ENCODE data around the gene NIPBL. TPM values are rescaled to one million over a fixed set of nuclear protein-coding genes. Genes with fewer than 3 reads are reported as not detected.

NIPBL gene
- total and polyA plus RNA-seq, 10 of the 15 experiments (the other 5 are each of a cell fraction or from before 2014, with no cell fraction given), result 10.4 to 50.4 (median 20.2) TPM

DNA sequence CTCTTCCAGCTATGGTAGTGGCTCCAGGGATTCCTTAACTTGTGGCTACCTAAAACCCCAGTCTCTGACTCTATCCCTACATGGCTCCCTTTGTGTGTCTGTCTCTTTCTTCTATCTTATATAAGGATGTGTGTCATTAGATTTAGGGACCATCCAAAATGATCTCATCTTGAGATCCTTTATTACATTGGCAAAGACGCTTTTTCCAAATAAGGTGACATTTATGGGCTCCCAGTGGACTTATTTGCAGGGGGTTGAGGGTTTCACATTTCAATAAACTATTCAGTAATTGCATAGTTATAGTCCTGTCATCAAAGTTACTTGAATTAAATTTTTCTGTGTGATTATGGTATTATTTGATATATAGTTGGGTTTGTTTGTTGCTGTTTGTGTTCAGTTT, 59.2 kb downstream of the NIPBL start:
- no peak for DNase-seq (ENCODE audit: low read depth, low spot score)
- H3K9ac ChIP-seq (ENCODE audit: control insufficient read depth, insufficient read depth, low read length), result no peak overlapping the region
- intact Hi-C loops (cut with micrococcal nuclease; ENCODE audit: unreplicated experiment) (no loop called here), in situ Hi-C loops (cut with MboI) (no loop called here)
- no peaks in the 10 kb centered on the region; the same call in 1 of the 3 replicates for H3K9me3 ChIP-seq (replicated peaks; ENCODE audit: control insufficient read depth, insufficient read depth, low read length)
- no peaks in the 10 kb centered on the region for H3K4me1 ChIP-seq (ENCODE audit: control insufficient read depth, insufficient read depth, low read length)
- H2AFZ ChIP-seq (ENCODE audit: control insufficient read depth, low read depth, low read length), result no peak overlapping the region
- ChIA-PET CTCF (interaction anchor here (1.6 kb wide), 1 partner anchor 28 kb away, joined by 3 read pairs; no protein-coding TSS in a partner anchor), SMC1A (ENCODE audit: uncharacterized antibody, unreplicated experiment) (interaction anchor here (1.3 kb wide), 1 partner anchor 11 kb away, joined by 3 read pairs; no protein-coding TSS in a partner anchor), RAD21 (ENCODE audit: unreplicated experiment) (no interaction called here), POLR2A (no interaction called here)
- no peaks in the 10 kb centered on the region for H3K27me3 ChIP-seq (replicated peaks in 1 of 2; ENCODE audit: control insufficient read depth in 2 of 2, insufficient read depth in 2 of 2, low read length in 1 of 2)
- H3K4me2 ChIP-seq (ENCODE audit: control insufficient read depth, insufficient read depth), result no peak overlapping the region
- no peak for ATAC-seq
- FAIRE-seq, result no peak
- H3K36me3 ChIP-seq (ENCODE audit: control insufficient read depth in 2 of 2, insufficient read depth in 2 of 2, low read length in 1 of 2), result no peaks in the 10 kb centered on the region
- no peaks in the 10 kb centered on the region for H4K20me1 ChIP-seq (ENCODE audit: control insufficient read depth, insufficient read depth)
- no peak overlapping the region for H3K27ac ChIP-seq (ENCODE audit: control insufficient read depth, insufficient read depth)
- BruUV-seq (replicated peaks), result no TSS peak
- peaks cover 90% of the 10 kb centered on the region for H3K79me2 ChIP-seq (ENCODE audit: control insufficient read depth, insufficient read depth, low read length)
- TF ChIP-seq TBL1XR1 (IDR thresholded peaks at IDR 0.05; ENCODE audit: low read depth, low read length) (no peak), GABPA (IDR thresholded peaks at IDR 0.05; ENCODE audit: low read depth) (no peak), GATAD2B (conservative IDR thresholded peaks at IDR 0.05; ENCODE audit: low read depth) (no peak), ZBED1 (IDR thresholded peaks at IDR 0.05; ENCODE audit: borderline replicate concordance) (no peak), KDM1A (IDR thresholded peaks at IDR 0.05; ENCODE audit: borderline replicate concordance) (no peak), RUNX3 (IDR thresholded peaks at IDR 0.05; ENCODE audit: low read length) (no peak), LARP7 (IDR thresholded peaks at IDR 0.05) (no peak), ZZZ3 (IDR thresholded peaks at IDR 0.05; ENCODE audit: control insufficient read depth, insufficient read length, low read depth) (no peak), RB1 (IDR thresholded peaks at IDR 0.05; ENCODE audit: borderline replicate concordance) (no peak)
- TF ChIP-seq, protein P1, sequence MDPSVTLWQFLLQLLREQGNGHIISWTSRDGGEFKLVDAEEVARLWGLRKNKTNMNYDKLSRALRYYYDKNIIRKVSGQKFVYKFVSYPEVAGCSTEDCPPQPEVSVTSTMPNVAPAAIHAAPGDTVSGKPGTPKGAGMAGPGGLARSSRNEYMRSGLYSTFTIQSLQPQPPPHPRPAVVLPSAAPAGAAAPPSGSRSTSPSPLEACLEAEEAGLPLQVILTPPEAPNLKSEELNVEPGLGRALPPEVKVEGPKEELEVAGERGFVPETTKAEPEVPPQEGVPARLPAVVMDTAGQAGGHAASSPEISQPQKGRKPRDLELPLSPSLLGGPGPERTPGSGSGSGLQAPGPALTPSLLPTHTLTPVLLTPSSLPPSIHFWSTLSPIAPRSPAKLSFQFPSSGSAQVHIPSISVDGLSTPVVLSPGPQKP (IDR thresholded peaks at IDR 0.05; ENCODE audit: low read depth, low read length), result no peak
- TF ChIP-seq, protein P2, sequence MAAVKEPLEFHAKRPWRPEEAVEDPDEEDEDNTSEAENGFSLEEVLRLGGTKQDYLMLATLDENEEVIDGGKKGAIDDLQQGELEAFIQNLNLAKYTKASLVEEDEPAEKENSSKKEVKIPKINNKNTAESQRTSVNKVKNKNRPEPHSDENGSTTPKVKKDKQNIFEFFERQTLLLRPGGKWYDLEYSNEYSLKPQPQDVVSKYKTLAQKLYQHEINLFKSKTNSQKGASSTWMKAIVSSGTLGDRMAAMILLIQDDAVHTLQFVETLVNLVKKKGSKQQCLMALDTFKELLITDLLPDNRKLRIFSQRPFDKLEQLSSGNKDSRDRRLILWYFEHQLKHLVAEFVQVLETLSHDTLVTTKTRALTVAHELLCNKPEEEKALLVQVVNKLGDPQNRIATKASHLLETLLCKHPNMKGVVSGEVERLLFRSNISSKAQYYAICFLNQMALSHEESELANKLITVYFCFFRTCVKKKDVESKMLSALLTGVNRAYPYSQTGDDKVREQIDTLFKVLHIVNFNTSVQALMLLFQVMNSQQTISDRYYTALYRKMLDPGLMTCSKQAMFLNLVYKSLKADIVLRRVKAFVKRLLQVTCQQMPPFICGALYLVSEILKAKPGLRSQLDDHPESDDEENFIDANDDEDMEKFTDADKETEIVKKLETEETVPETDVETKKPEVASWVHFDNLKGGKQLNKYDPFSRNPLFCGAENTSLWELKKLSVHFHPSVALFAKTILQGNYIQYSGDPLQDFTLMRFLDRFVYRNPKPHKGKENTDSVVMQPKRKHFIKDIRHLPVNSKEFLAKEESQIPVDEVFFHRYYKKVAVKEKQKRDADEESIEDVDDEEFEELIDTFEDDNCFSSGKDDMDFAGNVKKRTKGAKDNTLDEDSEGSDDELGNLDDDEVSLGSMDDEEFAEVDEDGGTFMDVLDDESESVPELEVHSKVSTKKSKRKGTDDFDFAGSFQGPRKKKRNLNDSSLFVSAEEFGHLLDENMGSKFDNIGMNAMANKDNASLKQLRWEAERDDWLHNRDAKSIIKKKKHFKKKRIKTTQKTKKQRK (IDR thresholded peaks at IDR 0.05; ENCODE audit: low read depth, low read length), result no peak
- TF ChIP-seq, protein P3, sequence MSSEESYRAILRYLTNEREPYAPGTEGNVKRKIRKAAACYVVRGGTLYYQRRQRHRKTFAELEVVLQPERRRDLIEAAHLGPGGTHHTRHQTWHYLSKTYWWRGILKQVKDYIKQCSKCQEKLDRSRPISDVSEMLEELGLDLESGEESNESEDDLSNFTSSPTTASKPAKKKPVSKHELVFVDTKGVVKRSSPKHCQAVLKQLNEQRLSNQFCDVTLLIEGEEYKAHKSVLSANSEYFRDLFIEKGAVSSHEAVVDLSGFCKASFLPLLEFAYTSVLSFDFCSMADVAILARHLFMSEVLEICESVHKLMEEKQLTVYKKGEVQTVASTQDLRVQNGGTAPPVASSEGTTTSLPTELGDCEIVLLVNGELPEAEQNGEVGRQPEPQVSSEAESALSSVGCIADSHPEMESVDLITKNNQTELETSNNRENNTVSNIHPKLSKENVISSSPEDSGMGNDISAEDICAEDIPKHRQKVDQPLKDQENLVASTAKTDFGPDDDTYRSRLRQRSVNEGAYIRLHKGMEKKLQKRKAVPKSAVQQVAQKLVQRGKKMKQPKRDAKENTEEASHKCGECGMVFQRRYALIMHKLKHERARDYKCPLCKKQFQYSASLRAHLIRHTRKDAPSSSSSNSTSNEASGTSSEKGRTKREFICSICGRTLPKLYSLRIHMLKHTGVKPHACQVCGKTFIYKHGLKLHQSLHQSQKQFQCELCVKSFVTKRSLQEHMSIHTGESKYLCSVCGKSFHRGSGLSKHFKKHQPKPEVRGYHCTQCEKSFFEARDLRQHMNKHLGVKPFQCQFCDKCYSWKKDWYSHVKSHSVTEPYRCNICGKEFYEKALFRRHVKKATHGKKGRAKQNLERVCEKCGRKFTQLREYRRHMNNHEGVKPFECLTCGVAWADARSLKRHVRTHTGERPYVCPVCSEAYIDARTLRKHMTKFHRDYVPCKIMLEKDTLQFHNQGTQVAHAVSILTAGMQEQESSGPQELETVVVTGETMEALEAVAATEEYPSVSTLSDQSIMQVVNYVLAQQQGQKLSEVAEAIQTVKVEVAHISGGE (CRISPR knock-in tag; IDR thresholded peaks at IDR 0.05), result no peak
- WGBS (ENCODE audit: insufficient coverage, insufficient replicate concordance, low lambda C conversion rate, missing lambda C conversion rate), result 96% methylated on average over 1 of the region's 1 CpG
- no peak overlapping the region for H3K4me3 ChIP-seq
